Activated CD8-positive, alpha-beta memory T cell treated with anti-CD3 and anti-CD28 coated beads, Interleukin-2, amount 50 U/mL, for 4 hours (primary cell): Measurements from ENCODE around the gene RNASE12.
"Not testable (repeated sequence)": the region's sequence is repeated elsewhere in the genome, so short reads cannot be mapped to it uniquely, and the experiment has no call there.

Experiments used
- DNase-seq: peaks from one replicate; pipeline ENCODE4 v3.0.0-alpha.2; 2020

The RNASE12 gene

GRCh38 chr14:20613094-20614037 lies 22.2 kb upstream of the RNASE12 start:
- DNase-seq: peak; percentile 79

- no peak for DNase-seq
Measured at GRCh38 chr14:20612403-20612802, 21.2 kb upstream of the RNASE12 start.

- no peak for DNase-seq
Measured at GRCh38 chr14:20611277-20611676, 20.1 kb upstream of the RNASE12 start.

- DNase-seq: peak; percentile 72
Measured at GRCh38 chr14:20610002-20610765, 19.0 kb upstream of the RNASE12 start.

GRCh38 chr14:20609215-20610001 lies 18.2 kb upstream of the RNASE12 start:
- DNase-seq: peak; percentile 49

GRCh38 chr14:20608383-20609110 lies 17.4 kb upstream of the RNASE12 start:
- DNase-seq: no peak

GRCh38 chr14:20607617-20608016 lies 16.4 kb upstream of the RNASE12 start:
- no peak for DNase-seq

GRCh38 chr14:20606902-20607242 lies 15.7 kb upstream of the RNASE12 start:
- DNase-seq: no peak

GRCh38 chr14:20606190-20606901 lies 15.2 kb upstream of the RNASE12 start:
- no peak for DNase-seq

GRCh38 chr14:20603813-20604690 lies 12.9 kb upstream of the RNASE12 start:
- no peak for DNase-seq

GRCh38 chr14:20602583-20602982 lies 11.4 kb upstream of the RNASE12 start:
- no peak for DNase-seq

GRCh38 chr14:20601522-20601921 lies 10.3 kb upstream of the RNASE12 start:
- DNase-seq: no peak

- no peak for DNase-seq
Measured at GRCh38 chr14:20597108-20597507, 5.9 kb upstream of the RNASE12 start.

- not testable (repeated sequence) for DNase-seq
Measured at GRCh38 chr14:20595726-20596125, 4.5 kb upstream of the RNASE12 start.

GRCh38 chr14:20592574-20592973 lies 1.4 kb upstream of the RNASE12 start:
- no peak for DNase-seq

GRCh38 chr14:20587489-20588154 lies 3.6 kb downstream of the RNASE12 start, which contains the start of gene RNASE11:
Gene RNASE11, minus strand, starts transcription at chr14:20588001.
- no peak for DNase-seq

- no peak for DNase-seq
Measured at GRCh38 chr14:20583908-20584307, 7.3 kb downstream of the RNASE12 start.

GRCh38 chr14:20583142-20583541 lies 8.0 kb downstream of the RNASE12 start:
- no peak for DNase-seq

- no peak for DNase-seq
Measured at GRCh38 chr14:20580242-20580641, 10.9 kb downstream of the RNASE12 start.
